ENCODE data around the gene OPTC. TPM values are rescaled to one million over a fixed set of nuclear protein-coding genes. Genes with fewer than 3 reads are reported as not detected.

The OPTC gene
- total and polyA plus RNA-seq, 9 of the 15 experiments (the other 6 are each of a cell fraction or from before 2014, with no cell fraction given): not detected

DNA sequence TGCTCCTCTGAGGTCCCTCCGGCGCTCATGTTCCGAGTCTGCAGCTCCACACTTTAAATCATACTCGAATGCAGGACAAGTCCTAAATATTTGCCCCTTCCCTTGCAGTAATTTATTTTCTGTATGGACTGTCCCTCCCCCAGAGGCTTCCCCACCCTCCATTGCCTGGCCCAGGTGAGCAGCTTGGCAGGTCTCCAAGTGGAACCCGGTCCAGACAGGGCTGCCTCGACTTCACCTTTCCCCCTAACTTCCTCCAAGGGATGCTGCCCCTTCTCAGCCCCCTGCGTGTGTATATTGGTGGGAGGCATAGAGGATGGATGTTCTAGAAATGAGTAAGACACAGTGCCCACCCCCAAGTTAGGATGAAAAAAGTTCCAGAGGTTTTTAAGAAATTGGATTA is 5.4 kb upstream of the OPTC start (continued):
- TF ChIP-seq, protein P1, sequence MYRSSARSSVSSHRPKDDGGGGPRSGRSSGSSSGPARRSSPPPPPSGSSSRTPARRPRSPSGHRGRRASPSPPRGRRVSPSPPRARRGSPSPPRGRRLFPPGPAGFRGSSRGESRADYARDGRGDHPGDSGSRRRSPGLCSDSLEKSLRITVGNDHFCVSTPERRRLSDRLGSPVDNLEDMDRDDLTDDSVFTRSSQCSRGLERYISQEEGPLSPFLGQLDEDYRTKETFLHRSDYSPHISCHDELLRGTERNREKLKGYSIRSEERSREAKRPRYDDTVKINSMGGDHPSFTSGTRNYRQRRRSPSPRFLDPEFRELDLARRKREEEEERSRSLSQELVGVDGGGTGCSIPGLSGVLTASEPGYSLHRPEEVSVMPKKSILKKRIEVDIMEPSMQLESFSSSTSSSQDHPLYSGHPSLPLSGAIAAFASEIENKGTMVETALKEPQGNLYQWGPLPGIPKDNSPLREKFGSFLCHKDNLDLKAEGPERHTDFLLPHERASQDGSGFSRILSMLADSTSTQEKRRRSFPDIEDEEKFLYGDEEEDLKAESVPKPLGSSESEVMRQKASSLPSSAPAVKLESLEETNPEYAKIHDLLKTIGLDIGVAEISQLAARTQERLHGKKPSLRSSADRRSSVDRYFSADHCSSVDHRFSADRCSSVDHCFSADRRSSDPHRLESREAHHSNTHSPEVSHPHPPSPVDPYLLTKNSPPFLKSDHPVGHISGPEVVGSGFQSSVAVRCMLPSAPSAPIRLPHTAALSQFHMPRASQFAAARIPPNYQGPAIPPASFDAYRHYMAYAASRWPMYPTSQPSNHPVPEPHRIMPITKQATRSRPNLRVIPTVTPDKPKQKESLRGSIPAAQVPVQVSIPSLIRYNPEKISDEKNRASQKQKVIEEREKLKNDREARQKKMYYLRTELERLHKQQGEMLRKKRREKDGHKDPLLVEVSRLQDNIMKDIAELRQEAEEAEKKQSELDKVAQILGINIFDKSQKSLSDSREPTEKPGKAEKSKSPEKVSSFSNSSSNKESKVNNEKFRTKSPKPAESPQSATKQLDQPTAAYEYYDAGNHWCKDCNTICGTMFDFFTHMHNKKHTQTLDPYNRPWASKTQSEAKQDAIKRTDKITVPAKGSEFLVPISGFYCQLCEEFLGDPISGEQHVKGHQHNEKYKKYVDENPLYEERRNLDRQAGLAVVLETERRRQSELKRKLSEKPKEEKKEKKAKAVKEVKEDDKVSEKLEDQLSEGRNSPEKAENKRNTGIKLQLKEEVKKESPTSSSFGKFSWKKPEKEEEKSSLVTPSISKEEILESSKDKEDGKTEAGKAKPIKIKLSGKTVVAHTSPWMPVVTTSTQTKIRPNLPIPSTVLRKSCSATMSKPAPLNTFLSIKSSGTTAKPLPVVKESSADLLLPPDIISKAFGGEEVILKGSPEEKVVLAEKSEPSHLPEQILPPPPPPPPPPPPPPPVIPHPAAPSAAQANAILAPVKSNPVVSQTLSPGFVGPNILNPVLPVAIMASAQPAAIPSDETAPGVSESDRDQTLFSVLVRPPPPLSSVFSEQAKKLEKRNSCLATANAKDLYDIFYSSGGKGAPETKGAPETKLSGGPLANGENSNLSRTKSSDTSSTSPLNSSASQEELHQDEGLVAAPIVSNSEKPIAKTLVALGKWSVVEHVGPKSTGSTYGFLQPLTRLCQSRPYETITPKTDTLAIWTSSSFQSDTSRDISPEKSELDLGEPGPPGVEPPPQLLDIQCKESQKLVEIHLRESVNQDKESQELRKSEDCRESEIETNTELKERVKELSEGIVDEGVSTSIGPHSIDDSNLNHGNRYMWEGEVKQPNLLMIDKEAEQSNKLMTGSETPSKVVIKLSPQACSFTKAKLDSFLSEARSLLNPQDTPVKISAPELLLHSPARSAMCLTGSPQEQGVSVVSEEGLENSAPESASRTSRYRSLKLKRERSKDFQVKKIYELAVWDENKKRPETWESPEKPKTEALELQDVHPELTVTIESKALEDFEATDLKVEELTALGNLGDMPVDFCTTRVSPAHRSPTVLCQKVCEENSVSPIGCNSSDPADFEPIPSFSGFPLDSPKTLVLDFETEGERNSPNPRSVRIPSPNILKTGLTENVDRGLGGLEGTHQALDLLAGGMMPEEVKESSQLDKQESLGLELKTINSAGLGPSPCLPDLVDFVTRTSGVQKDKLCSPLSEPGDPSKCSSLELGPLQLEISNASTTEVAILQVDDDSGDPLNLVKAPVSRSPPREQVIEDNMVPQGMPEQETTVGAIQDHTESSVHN (IDR thresholded peaks at IDR 0.05; ENCODE audit: borderline replicate concordance in 1 of 2, low read depth in 1 of 2): no peak
- TF ChIP-seq, protein P2, sequence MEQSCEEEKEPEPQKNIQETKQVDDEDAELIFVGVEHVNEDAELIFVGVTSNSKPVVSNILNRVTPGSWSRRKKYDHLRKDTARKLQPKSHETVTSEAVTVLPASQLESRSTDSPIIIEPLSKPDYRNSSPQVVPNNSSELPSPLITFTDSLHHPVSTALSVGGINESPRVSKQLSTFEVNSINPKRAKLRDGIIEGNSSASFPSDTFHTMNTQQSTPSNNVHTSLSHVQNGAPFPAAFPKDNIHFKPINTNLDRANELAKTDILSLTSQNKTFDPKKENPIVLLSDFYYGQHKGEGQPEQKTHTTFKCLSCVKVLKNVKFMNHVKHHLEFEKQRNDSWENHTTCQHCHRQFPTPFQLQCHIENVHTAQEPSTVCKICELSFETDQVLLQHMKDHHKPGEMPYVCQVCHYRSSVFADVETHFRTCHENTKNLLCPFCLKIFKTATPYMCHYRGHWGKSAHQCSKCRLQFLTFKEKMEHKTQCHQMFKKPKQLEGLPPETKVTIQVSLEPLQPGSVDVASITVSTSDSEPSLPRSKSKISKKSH (CRISPR knock-in tag; IDR thresholded peaks at IDR 0.05): no peak

All from K562 (cell line).